Ascending aorta (tissue), 2 donors: ENCODE results near the gene USP12. TPM values are rescaled to one million over a fixed set of nuclear protein-coding genes. Genes with fewer than 3 reads are reported as not detected.

Experiments
- DNase-seq, 2 donors: peaks; one replicate each; pipeline ENCODE4 v3.0.0-alpha.2; 2019; ENCODE audit warnings: low spot score in 2 of 2
- H3K27ac ChIP-seq, 2 donors: fragments of 200-600 bp; sonication (generic); one replicate each; pipeline ENCODE4 v1.5.1; 2016 to 2017; ENCODE audit warnings: mild to moderate bottlenecking in 1 of 2
- H3K27me3 ChIP-seq: fragments of 200-600 bp; sonication (generic); one replicate; pipeline ENCODE4 v1.5.1; 2017
- H3K36me3 ChIP-seq, 2 donors: fragments of 200-600 bp; sonication (generic); one replicate each; pipeline ENCODE4 v1.5.1; 2016
- H3K4me1 ChIP-seq, 2 donors: fragments of 200-600 bp; sonication (generic); one replicate each; pipeline ENCODE4 v1.5.1; 2016 to 2017; ENCODE audit warnings: mild to moderate bottlenecking in 1 of 2
- H3K4me3 ChIP-seq, 2 donors: fragments of 200-600 bp; sonication (generic); one replicate each; pipeline ENCODE4 v1.5.1; 2016 to 2017; ENCODE audit warnings: mild to moderate bottlenecking in 1 of 2
- H3K9me3 ChIP-seq, 2 donors: fragments of 200-600 bp; sonication (generic); one replicate each; pipeline ENCODE4 v1.5.1; 2016
- CTCF ChIP-seq, 3 experiments: fragments of 200-600 bp in 2 of 3; fragments of 450-650 bp in 1 of 3; sonication (generic) in 2 of 3; IDR thresholded peaks; one replicate each; pipeline ENCODE4 v1.5.1; 2016 to 2019; ENCODE audit warnings: antibody characterized with exemption in 3 of 3, mild to moderate bottlenecking in 1 of 3, moderate library complexity in 1 of 3
- intact Hi-C: fragments of 100-400 bp; cut with DNase I; formaldehyde crosslinking; loops from one replicate; pipeline ENCODE4 v1.15.1; 2023
- total RNA-seq: library from RNA; depleted of rRNA; stranded (reverse); fragments of >200 nt; gene quantifications from one replicate; pipeline ENCODE4 v1.1.0, GENCODE V29; 2016

USP12 gene
- total RNA-seq, 1 donor from 2014 or later = 8.7 TPM

- intact Hi-C loops = no loop called here
- Histone ChIP-seq H3K27ac (no peak overlapping the region), H3K4me1 (no peaks in the 10 kb centered on the region), H3K9me3 (no peaks in the 10 kb centered on the region), H3K36me3 (peaks cover 6 to 14% of the 10 kb centered on the region in 2 donors), H3K4me3 (no peak overlapping the region), H3K27me3 (no peaks in the 10 kb centered on the region)
- no peak for TF ChIP-seq CTCF (IDR thresholded peaks at IDR 0.05)
- no peak for DNase-seq
These were observed 73.9 kb downstream of the USP12 start for GRCh38 chr13:27097691-27098090.

GRCh38 chr13:27091451-27091850 is 80.2 kb downstream of the USP12 start:
- H3K9me3 ChIP-seq = no peaks in the 10 kb centered on the region
- no peaks in the 10 kb centered on the region for H3K4me1 ChIP-seq
- no peaks in the 10 kb centered on the region for H3K27me3 ChIP-seq
- peaks cover 7 to 24% of the 10 kb centered on the region in 2 donors for H3K36me3 ChIP-seq
- H3K4me3 ChIP-seq = no peak overlapping the region
- intact Hi-C loops = no loop called here
- DNase-seq = no peak
- TF ChIP-seq CTCF (IDR thresholded peaks at IDR 0.05) = no peak
- no peak overlapping the region for H3K27ac ChIP-seq

- Histone ChIP-seq H3K27ac (no peak overlapping the region), H3K4me1 (no peaks in the 10 kb centered on the region), H3K27me3 (no peaks in the 10 kb centered on the region), H3K36me3 (peaks cover 0 to 33% of the 10 kb centered on the region in 2 donors), H3K4me3 (no peak overlapping the region), H3K9me3 (no peaks in the 10 kb centered on the region)
- TF ChIP-seq CTCF (IDR thresholded peaks at IDR 0.05) = no peak
- no peak for DNase-seq
- intact Hi-C loops = no loop called here
These were observed 83.0 kb downstream of the USP12 start for GRCh38 chr13:27088619-27089018.

- no peak for TF ChIP-seq CTCF (IDR thresholded peaks at IDR 0.05)
- no peak overlapping the region for H3K27ac ChIP-seq
- no peaks in the 10 kb centered on the region for H3K27me3 ChIP-seq
- H3K36me3 ChIP-seq = peaks cover 0 to 32% of the 10 kb centered on the region in 2 donors
- intact Hi-C loops = no loop called here
- H3K4me1 ChIP-seq = no peaks in the 10 kb centered on the region
- H3K9me3 ChIP-seq = no peaks in the 10 kb centered on the region
- DNase-seq = no peak
- no peak overlapping the region for H3K4me3 ChIP-seq
These were observed 84.9 kb downstream of the USP12 start for GRCh38 chr13:27086599-27087265.

- Histone ChIP-seq H3K4me3 (no peak overlapping the region), H3K27ac (no peak overlapping the region), H3K27me3 (no peaks in the 10 kb centered on the region), H3K4me1 (no peaks in the 10 kb centered on the region), H3K36me3 (peaks cover 0 to 31% of the 10 kb centered on the region in 2 donors), H3K9me3 (no peaks in the 10 kb centered on the region)
- no peak for TF ChIP-seq CTCF (IDR thresholded peaks at IDR 0.05)
- intact Hi-C loops = no loop called here
- DNase-seq = no peak
These were observed 88.4 kb downstream of the USP12 start for GRCh38 chr13:27083183-27083582.
